HEK293T (cell line): ENCODE data around the gene UGT2A2.

Source experiments
- ARNT ChIP-seq: fragments of 450-650 bp; IDR thresholded peaks from 2 replicates; pipeline ENCODE4 v1.6.1; 2017; ENCODE audit warnings: mild to moderate bottlenecking
- BHLHE40 ChIP-seq: fragments of 450-650 bp; IDR thresholded peaks from 2 replicates; pipeline ENCODE4 v1.6.1; 2016; ENCODE audit warnings: mild to moderate bottlenecking, moderate library complexity, borderline replicate concordance
- CTBP1 ChIP-seq: fragments of 450-650 bp; IDR thresholded peaks from 2 replicates; pipeline ENCODE4 v1.6.1; 2016; ENCODE audit warnings: borderline replicate concordance
- FOXA1 ChIP-seq: fragments of 450-650 bp; IDR thresholded peaks from 2 replicates; pipeline ENCODE4 v1.6.1; 2016; ENCODE audit warnings: mild to moderate bottlenecking
- FOXK2 ChIP-seq: fragments of 450-650 bp; IDR thresholded peaks from 2 replicates; pipeline ENCODE4 v1.6.1; 2016; ENCODE audit warnings: mild to moderate bottlenecking
- FOXM1 ChIP-seq: fragments of 450-650 bp; IDR thresholded peaks from 2 replicates; pipeline ENCODE4 v1.6.1; 2017; ENCODE audit warnings: mild to moderate bottlenecking, borderline replicate concordance
- HDGF ChIP-seq: fragments of 450-650 bp; IDR thresholded peaks from 2 replicates; pipeline ENCODE4 v1.6.1; 2017; ENCODE audit warnings: antibody characterized with exemption, borderline replicate concordance
- LEF1 ChIP-seq: fragments of 450-650 bp; IDR thresholded peaks from 2 replicates; pipeline ENCODE4 v1.6.1; 2017; ENCODE audit warnings: mild to moderate bottlenecking, borderline replicate concordance
- NFRKB ChIP-seq: fragments of 450-650 bp; IDR thresholded peaks from 2 replicates; pipeline ENCODE4 v1.6.1; 2016; ENCODE audit warnings: mild to moderate bottlenecking, moderate library complexity
- SP1 ChIP-seq: fragments of 450-650 bp; IDR thresholded peaks from 2 replicates; pipeline ENCODE4 v1.6.1; 2017
- TARDBP ChIP-seq: fragments of 450-650 bp; IDR thresholded peaks from 2 replicates; pipeline ENCODE4 v1.6.1; 2016
- ZNF384 ChIP-seq: fragments of 450-650 bp; IDR thresholded peaks from 2 replicates; pipeline ENCODE4 v1.6.1; 2016
- TF ChIP-seq, protein P1 (sequence below): fragments of 450-650 bp; IDR thresholded peaks from 2 replicates; pipeline ENCODE4 v1.6.1; 2016

DNA sequence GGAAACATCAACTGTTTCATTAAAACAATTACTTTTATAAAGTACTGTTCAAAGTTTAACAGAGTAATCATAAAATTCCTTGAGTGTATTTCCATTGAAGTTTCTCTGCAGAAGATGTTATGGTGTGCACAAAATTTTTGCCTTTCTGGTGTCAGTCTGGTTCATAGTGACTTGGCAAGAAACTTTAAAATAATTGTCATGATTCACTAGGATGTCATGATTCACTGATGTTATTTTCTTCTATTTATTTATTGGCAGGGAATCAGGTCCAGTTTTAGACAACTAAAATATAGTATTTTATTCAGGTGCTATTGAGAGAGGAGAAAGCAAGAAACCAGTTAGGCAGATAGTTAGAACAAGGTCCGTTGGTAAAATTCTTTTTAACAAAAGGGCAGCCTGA, 9.8 kb upstream of the UGT2A2 start:
- TF ChIP-seq CTBP1: no peak
- no peak for TF ChIP-seq FOXM1
- TF ChIP-seq NFRKB: no peak
- TF ChIP-seq BHLHE40: no peak
- no peak for TF ChIP-seq HDGF
- no peak for TF ChIP-seq FOXA1
- no peak for TF ChIP-seq SP1
- no peak for TF ChIP-seq ARNT
- TF ChIP-seq FOXK2: no peak
- TF ChIP-seq, protein P1, sequence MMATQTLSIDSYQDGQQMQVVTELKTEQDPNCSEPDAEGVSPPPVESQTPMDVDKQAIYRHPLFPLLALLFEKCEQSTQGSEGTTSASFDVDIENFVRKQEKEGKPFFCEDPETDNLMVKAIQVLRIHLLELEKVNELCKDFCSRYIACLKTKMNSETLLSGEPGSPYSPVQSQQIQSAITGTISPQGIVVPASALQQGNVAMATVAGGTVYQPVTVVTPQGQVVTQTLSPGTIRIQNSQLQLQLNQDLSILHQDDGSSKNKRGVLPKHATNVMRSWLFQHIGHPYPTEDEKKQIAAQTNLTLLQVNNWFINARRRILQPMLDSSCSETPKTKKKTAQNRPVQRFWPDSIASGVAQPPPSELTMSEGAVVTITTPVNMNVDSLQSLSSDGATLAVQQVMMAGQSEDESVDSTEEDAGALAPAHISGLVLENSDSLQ: no peak
- TF ChIP-seq ZNF384: no peak
- no peak for TF ChIP-seq TARDBP
- no peak for TF ChIP-seq LEF1
